Sigmoid colon (tissue), 4 donors: Measurements from ENCODE around the gene MAP3K20.

Experiments used
- CTCF ChIP-seq, 4 experiments: fragments of 450-650 bp in 3 of 4; fragments of 200-600 bp in 1 of 4; IDR thresholded peaks; one replicate each; pipeline ENCODE4 v1.5.1; 2016 to 2019; ENCODE audit warnings: antibody characterized with exemption in 4 of 4, mild to moderate bottlenecking in 3 of 4, moderate library complexity in 2 of 4
- EP300 ChIP-seq, 4 donors: sonication (generic); formaldehyde crosslinking; IDR thresholded peaks; one replicate each; pipeline ENCODE4 v1.6.1; 2017; ENCODE audit warnings: antibody characterized with exemption in 4 of 4
- POLR2A ChIP-seq, 2 donors: fragments of 450-650 bp; IDR thresholded peaks; one replicate each; pipeline ENCODE4 v1.6.1; 2016; ENCODE audit warnings: antibody characterized with exemption in 2 of 2, mild to moderate bottlenecking in 2 of 2, moderate library complexity in 2 of 2
- POLR2AphosphoS5 ChIP-seq, 4 donors: sonication (generic); formaldehyde crosslinking; IDR thresholded peaks; one replicate each; pipeline ENCODE4 v1.6.1; 2017; ENCODE audit warnings: antibody characterized with exemption in 4 of 4

- TF ChIP-seq POLR2AphosphoS5 (IDR thresholded peaks at IDR 0.05): no peak
- TF ChIP-seq CTCF (IDR thresholded peaks at IDR 0.05): no peak
- no peak for TF ChIP-seq EP300 (IDR thresholded peaks at IDR 0.05)
- no peak for TF ChIP-seq POLR2A (IDR thresholded peaks at IDR 0.05)
Measured at GRCh38 chr2:173136067-173136466, 60.4 kb downstream of the MAP3K20 start.
